Suprapubic skin (tissue), 4 donors: ENCODE results near the gene RBBP8. TPM values are rescaled to one million over a fixed set of nuclear protein-coding genes. Genes with fewer than 3 reads are reported as not detected.
A peak's percentile ranks its signal among the peaks of the same experiment; 100 is the strongest.

ENCODE experiments used
- DNase-seq, 2 donors: peaks; one replicate each; pipeline ENCODE4 v3.0.0-alpha.2; 2019; ENCODE audit warnings: low spot score in 2 of 2
- H3K27ac ChIP-seq: fragments of 200-600 bp; sonication (generic); one replicate; pipeline ENCODE4 v1.5.1; 2019
- H3K27me3 ChIP-seq: fragments of 200-600 bp; sonication (generic); one replicate; pipeline ENCODE4 v1.5.1; 2019
- H3K36me3 ChIP-seq: fragments of 200-600 bp; sonication (generic); one replicate; pipeline ENCODE4 v1.5.1; 2019
- H3K4me1 ChIP-seq: fragments of 200-600 bp; sonication (generic); one replicate; pipeline ENCODE4 v1.5.1; 2019
- H3K4me3 ChIP-seq: fragments of 200-600 bp; sonication (generic); one replicate; pipeline ENCODE4 v1.5.1; 2019; ENCODE audit warnings: mild to moderate bottlenecking
- H3K9me3 ChIP-seq: fragments of 200-600 bp; sonication (generic); one replicate; pipeline ENCODE4 v1.5.1; 2019
- CTCF ChIP-seq, 2 donors: fragments of 200-600 bp in 1 of 2; fragments of 450-650 bp in 1 of 2; sonication (generic) in 1 of 2; IDR thresholded peaks; one replicate each; pipeline ENCODE4 v1.5.1; 2016 to 2019; ENCODE audit warnings: antibody characterized with exemption in 2 of 2, mild to moderate bottlenecking in 1 of 2, moderate library complexity in 1 of 2
- EP300 ChIP-seq: sonication (generic); formaldehyde crosslinking; IDR thresholded peaks from one replicate; pipeline ENCODE4 v1.6.1; 2017; ENCODE audit warnings: antibody characterized with exemption
- POLR2A ChIP-seq, 2 donors: fragments of 450-650 bp; IDR thresholded peaks; one replicate each; pipeline ENCODE4 v1.6.1; 2017; ENCODE audit warnings: antibody characterized with exemption in 2 of 2, mild to moderate bottlenecking in 2 of 2, moderate library complexity in 2 of 2
- POLR2AphosphoS5 ChIP-seq, 3 donors: sonication (generic); formaldehyde crosslinking; IDR thresholded peaks; one replicate each; pipeline ENCODE4 v1.6.1; 2017; ENCODE audit warnings: antibody characterized with exemption in 3 of 3
- WGBS: methylation state at CpG from one replicate; pipeline ENCODE4 v1.1.5; 2018; 5-methylcytosine and 5-hydroxymethylcytosine counted together
- total RNA-seq, 4 donors: library from RNA; depleted of rRNA; stranded (reverse); fragments of >200 nt; gene quantifications; one replicate each; pipeline ENCODE4 v1.1.0, GENCODE V29; 2016

The RBBP8 gene
- total RNA-seq, 4 donors from 2014 or later = 41.0 to 78.1 (median 67.0) TPM

DNA sequence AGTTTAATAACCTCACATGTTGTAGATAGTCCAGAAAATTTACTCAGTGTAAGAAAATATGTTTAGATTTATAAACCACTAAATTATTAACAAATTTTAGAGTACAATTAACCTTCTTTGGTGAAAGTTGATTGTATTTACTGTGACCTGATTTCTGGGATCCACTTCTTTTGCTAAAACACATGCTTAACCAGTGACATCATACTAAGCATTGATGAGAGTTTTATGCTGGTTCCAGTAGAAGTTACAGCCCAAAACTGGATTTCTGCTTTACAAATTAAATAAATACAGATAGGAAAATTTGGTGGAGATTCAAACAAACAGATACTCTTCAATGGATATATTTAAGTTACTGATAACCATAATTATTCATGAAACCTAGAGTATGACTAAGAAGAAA, 40.9 kb downstream of the RBBP8 start:
- Histone ChIP-seq H3K27ac (no peak overlapping the region), H3K4me1 (peaks cover 21% of the 10 kb centered on the region)
- no peak for DNase-seq

DNA sequence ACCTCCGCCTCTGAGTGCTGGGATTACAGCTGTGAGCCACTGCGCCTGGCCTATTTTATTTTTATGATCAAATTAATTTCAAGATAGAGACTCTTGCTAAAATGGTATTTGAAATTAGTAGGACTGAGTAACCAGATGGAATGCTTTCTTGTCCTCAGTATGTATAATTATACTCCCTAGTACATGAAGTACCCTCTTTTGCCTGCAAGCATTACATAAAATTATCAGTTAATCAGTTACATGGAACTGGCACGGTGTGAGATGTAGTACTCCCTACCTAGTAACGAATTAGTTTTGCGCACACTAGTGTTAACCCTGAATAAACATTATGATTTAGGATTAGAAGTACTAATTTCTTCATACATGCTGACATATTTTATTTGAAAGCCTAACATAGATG, 41.6 kb downstream of the RBBP8 start:
- Histone ChIP-seq H3K27me3 (no peaks in the 10 kb centered on the region), H3K36me3 (peaks cover 13% of the 10 kb centered on the region), H3K4me3 (no peak overlapping the region), H3K4me1 (peaks cover 22% of the 10 kb centered on the region), H3K27ac (no peak overlapping the region), H3K9me3 (no peaks in the 10 kb centered on the region)
- WGBS = 61% methylated on average over 5 of the region's 5 CpGs
- DNase-seq = no peak
- no peak for TF ChIP-seq CTCF (IDR thresholded peaks at IDR 0.05)
- TF ChIP-seq POLR2A (IDR thresholded peaks at IDR 0.05) = no peak
- no peak for TF ChIP-seq POLR2AphosphoS5 (IDR thresholded peaks at IDR 0.05)
- TF ChIP-seq EP300 = no peak

More for the DNA sequence above, 40.9 kb downstream of the RBBP8 start:
- Histone ChIP-seq H3K9me3 (no peaks in the 10 kb centered on the region), H3K36me3 (peaks cover 13% of the 10 kb centered on the region), H3K27me3 (no peaks in the 10 kb centered on the region), H3K4me3 (no peak overlapping the region)
- TF ChIP-seq CTCF (IDR thresholded peaks at IDR 0.05) (no peak), POLR2A (IDR thresholded peaks at IDR 0.05) (no peak), EP300 (no peak), POLR2AphosphoS5 (IDR thresholded peaks at IDR 0.05) (no peak)

- TF ChIP-seq EP300 (no peak), POLR2A (IDR thresholded peaks at IDR 0.05) (no peak), CTCF (IDR thresholded peaks at IDR 0.05) (no peak), POLR2AphosphoS5 (IDR thresholded peaks at IDR 0.05) (no peak)
- WGBS = 86% methylated on average over 1 of the region's 1 CpG
- no peak overlapping the region for H3K4me3 ChIP-seq
- peaks cover 10% of the 10 kb centered on the region for H3K36me3 ChIP-seq
- H3K9me3 ChIP-seq = no peaks in the 10 kb centered on the region
- H3K27me3 ChIP-seq = no peaks in the 10 kb centered on the region
- peak overlapping the region; percentile 4 for H3K27ac ChIP-seq
- peaks cover 22% of the 10 kb centered on the region for H3K4me1 ChIP-seq
- DNase-seq = no peak
These were observed 42.4 kb downstream of the RBBP8 start for GRCh38 chr18:22975508-22975907.

DNA sequence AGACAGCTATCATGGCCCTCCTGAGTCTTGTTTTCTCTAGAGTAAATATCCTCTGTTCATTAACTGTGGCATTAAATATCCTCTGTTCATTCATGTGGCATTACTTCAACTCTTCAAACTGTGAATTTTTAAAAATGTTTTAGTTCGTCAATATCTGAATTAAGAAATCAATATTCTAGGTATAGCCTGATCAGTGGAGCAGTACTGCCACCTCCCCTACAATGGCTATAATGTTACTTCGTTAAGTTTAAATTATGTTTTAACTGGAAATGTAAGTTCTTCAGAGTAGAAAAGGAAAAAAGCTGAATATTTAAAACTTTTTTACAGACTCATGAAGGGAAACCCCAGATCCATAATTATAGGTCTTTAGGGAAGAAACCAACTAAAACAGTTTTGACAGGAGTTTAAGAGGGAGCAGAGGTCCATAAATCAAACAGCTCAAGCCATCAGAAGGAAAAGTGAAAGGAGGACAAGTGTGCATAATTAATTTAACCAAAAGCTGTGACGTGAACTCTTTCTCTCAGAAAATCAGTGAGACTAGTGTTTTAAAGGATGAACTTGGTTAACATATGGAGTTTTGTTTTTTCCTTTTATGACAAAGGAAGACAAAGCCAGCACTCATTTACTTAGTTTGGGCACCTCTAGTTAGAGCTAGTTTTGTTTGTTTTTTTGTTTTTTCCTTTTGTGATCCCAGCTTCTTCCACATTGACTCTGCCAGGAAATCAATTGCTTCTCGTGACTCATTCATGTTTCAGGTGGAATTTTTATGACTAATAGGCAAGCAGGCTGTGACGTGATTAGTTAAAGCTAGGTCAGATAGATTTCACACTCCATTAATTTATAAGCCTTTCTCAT, 44.9 kb downstream of the RBBP8 start:
- peaks cover 26% of the 10 kb centered on the region for H3K4me1 ChIP-seq
- no peak overlapping the region for H3K4me3 ChIP-seq
- no peak for DNase-seq
- peak overlapping the region; percentile 61 for H3K27ac ChIP-seq
- no peaks in the 10 kb centered on the region for H3K36me3 ChIP-seq
- no peaks in the 10 kb centered on the region for H3K9me3 ChIP-seq
- H3K27me3 ChIP-seq = no peaks in the 10 kb centered on the region
- WGBS = 37% methylated on average over 5 of the region's 5 CpGs
- TF ChIP-seq POLR2A (IDR thresholded peaks at IDR 0.05) (no peak), EP300 (no peak), POLR2AphosphoS5 (IDR thresholded peaks at IDR 0.05) (no peak), CTCF (IDR thresholded peaks at IDR 0.05) (no peak)

DNA sequence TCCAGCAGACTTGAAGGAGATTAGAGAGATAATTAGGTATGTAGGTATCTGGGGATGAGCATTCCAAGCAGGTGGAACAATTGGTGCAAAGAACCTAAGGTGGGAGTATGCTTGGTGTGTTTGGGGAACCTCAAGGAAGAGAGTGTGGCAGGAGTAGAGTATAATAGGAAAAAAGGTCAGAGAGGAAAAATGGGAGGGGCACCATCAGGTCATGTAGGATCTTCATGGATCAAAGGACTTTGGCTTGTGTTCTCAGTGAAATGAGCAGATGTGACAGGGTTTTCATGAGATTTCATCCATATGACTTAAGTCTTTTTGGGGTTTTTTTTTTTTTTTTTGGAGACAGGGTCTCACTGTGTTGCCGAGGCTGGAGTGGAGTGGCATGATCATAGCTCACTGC, 47.3 kb downstream of the RBBP8 start:
- Histone ChIP-seq H3K9me3 (no peaks in the 10 kb centered on the region), H3K27me3 (no peaks in the 10 kb centered on the region), H3K27ac (no peak overlapping the region), H3K4me1 (peaks cover 26% of the 10 kb centered on the region), H3K4me3 (no peak overlapping the region), H3K36me3 (peaks cover 4% of the 10 kb centered on the region)
- TF ChIP-seq CTCF (IDR thresholded peaks at IDR 0.05) (no peak), POLR2AphosphoS5 (IDR thresholded peaks at IDR 0.05) (no peak), POLR2A (IDR thresholded peaks at IDR 0.05) (no peak), EP300 (no peak)
- WGBS = 91% methylated on average over 1 of the region's 1 CpG
- DNase-seq = no peak
